NCI-H1105 (cell line): Measurements from ENCODE around the gene APEX1.
A peak's percentile ranks its signal among the peaks of the same experiment; 100 is the strongest.
"Not testable (repeated sequence)": the region's sequence is repeated elsewhere in the genome, so short reads cannot be mapped to it uniquely, and the experiment has no call there.

Experiments used
- DNase-seq: peaks from one replicate; lab custom pipeline; 2025; lab: John Stamatoyannopoulos, UW

The APEX1 gene

GRCh38 chr14:20472536-20473169, 17.6 kb downstream of the APEX1 start:
- no peak for DNase-seq

GRCh38 chr14:20476776-20477175, 21.8 kb downstream of the APEX1 start:
- DNase-seq: no peak

- peak; percentile 27 for DNase-seq
Observed at GRCh38 chr14:20477211-20477876, 22.3 kb downstream of the APEX1 start.

GRCh38 chr14:20478894-20479293, 23.9 kb downstream of the APEX1 start:
- DNase-seq: no peak

- DNase-seq: no peak
Observed at GRCh38 chr14:20482382-20482781, 27.4 kb downstream of the APEX1 start.

- DNase-seq: no peak
Observed at GRCh38 chr14:20485900-20486299, 30.9 kb downstream of the APEX1 start.

GRCh38 chr14:20486684-20487395, 31.8 kb downstream of the APEX1 start:
- no peak for DNase-seq

GRCh38 chr14:20487396-20487725, 32.3 kb downstream of the APEX1 start:
- no peak for DNase-seq

GRCh38 chr14:20489093-20489994, 34.3 kb downstream of the APEX1 start:
- no peak for DNase-seq

GRCh38 chr14:20490563-20490962, 35.5 kb downstream of the APEX1 start:
- DNase-seq: no peak

GRCh38 chr14:20492486-20492885, 37.5 kb downstream of the APEX1 start:
- DNase-seq: no peak

GRCh38 chr14:20493634-20494033, 38.6 kb downstream of the APEX1 start:
- no peak for DNase-seq

GRCh38 chr14:20494935-20495766, 40.1 kb downstream of the APEX1 start:
- no peak for DNase-seq

- no peak for DNase-seq
Observed at GRCh38 chr14:20498622-20499021, 43.6 kb downstream of the APEX1 start.

GRCh38 chr14:20499108-20499507, 44.1 kb downstream of the APEX1 start:
- no peak for DNase-seq

- no peak for DNase-seq
Observed at GRCh38 chr14:20499881-20500280, 44.9 kb downstream of the APEX1 start.

- no peak for DNase-seq
Observed at GRCh38 chr14:20501346-20501745, 46.3 kb downstream of the APEX1 start.

GRCh38 chr14:20503898-20504297, 48.9 kb downstream of the APEX1 start:
- no peak for DNase-seq

- DNase-seq: not testable (repeated sequence)
Observed at GRCh38 chr14:20506276-20506675, 51.2 kb downstream of the APEX1 start.

GRCh38 chr14:20506752-20507151, 51.7 kb downstream of the APEX1 start:
- DNase-seq: not testable (repeated sequence)
